Endothelial cell of umbilical vein (primary cell): ENCODE results near the gene TSPAN15. TPM values are rescaled to one million over a fixed set of nuclear protein-coding genes. Genes with fewer than 3 reads are reported as not detected.

Experiments
- BruUV-seq: library from RNA; stranded (reverse); fragments of 400-500 nt; replicated peaks from 2 replicates; lab custom pipeline; 2021; lab: Mats Ljungman, UMichigan
- CTCF ChIA-PET: fragments of 300-600, 350-600 bp; sonication (Branson Sonifier 250); formaldehyde crosslinking; loops from one replicate; lab custom pipeline; 2021; ENCODE audit warnings: antibody characterized with exemption, inconsistent platforms; lab: Charles Lee
- POLR2A ChIA-PET: fragments of 300-600, 350-600 bp; sonication (Branson Sonifier 250); formaldehyde crosslinking; loops from one replicate; lab custom pipeline; 2021; ENCODE audit warnings: antibody characterized with exemption, inconsistent platforms; lab: Charles Lee
- DNase-seq: peaks from one replicate; pipeline ENCODE4 v3.0.0-alpha.2; 2011; ENCODE audit warnings: low read depth, low spot score
- FAIRE-seq: peaks from 2 replicates; lab custom pipeline; 2011; peaks lifted over from hg19 to GRCh38; lab: Jason Lieb, UNC
- H2AFZ ChIP-seq: 2 replicates; pipeline ENCODE4 v1.6.0; 2012; ENCODE audit warnings: low read depth, low read length, control low read depth, inconsistent platforms
- H3K27ac ChIP-seq: 2 replicates; pipeline ENCODE4 v1.5.1; 2011; ENCODE audit warnings: low read depth, mild to moderate bottlenecking, control low read depth, low read length, moderate library complexity; ENCODE audit not compliant: insufficient read depth
- H3K27me3 ChIP-seq, 2 experiments: 2 replicates each; pipeline versions ENCODE4 v1.6.0 to v1.6.1; 2011; ENCODE audit warnings: low read length in 2 of 2, mixed read lengths in 1 of 2; ENCODE audit not compliant: control insufficient read depth in 2 of 2, insufficient read depth in 2 of 2
- H3K36me3 ChIP-seq, 2 experiments: 2 replicates in 1 of 2; 3 replicates in 1 of 2; pipeline ENCODE4 v1.5.1; 2011; ENCODE audit warnings: low read length in 2 of 2, mild to moderate bottlenecking in 1 of 2, moderate library complexity in 1 of 2; ENCODE audit not compliant: control insufficient read depth in 2 of 2, insufficient read depth in 2 of 2; ENCODE audit errors: extremely low read depth in 1 of 2
- H3K4me1 ChIP-seq: 3 replicates; pipeline ENCODE4 v1.5.1; 2011; ENCODE audit warnings: mild to moderate bottlenecking, low read length; ENCODE audit not compliant: control insufficient read depth, insufficient read depth; ENCODE audit errors: extremely low read depth
- H3K4me2 ChIP-seq: 2 replicates; pipeline ENCODE4 v1.6.1; 2011; ENCODE audit warnings: low read length, control low read depth, mixed read lengths; ENCODE audit not compliant: insufficient read depth
- H3K4me3 ChIP-seq, 3 experiments: fragments of 200-600 bp in 1 of 3; sonication (generic), shearing (Covaris generic) in 1 of 3; replicated peaks in 1 of 3; 2 replicates each; pipeline ENCODE4 v1.5.1; 2011 to 2016; ENCODE audit warnings: control low read depth in 3 of 3, low read length in 3 of 3, mild to moderate bottlenecking in 2 of 3, inconsistent platforms in 1 of 3, low read depth in 1 of 3, moderate library complexity in 1 of 3; ENCODE audit not compliant: insufficient read depth in 1 of 3
- H3K79me2 ChIP-seq: 2 replicates; pipeline ENCODE4 v1.6.0; 2012; ENCODE audit warnings: low read length, inconsistent platforms; ENCODE audit not compliant: control insufficient read depth, insufficient read depth
- H3K9ac ChIP-seq: replicated peaks from 2 replicates; pipeline ENCODE3; 2011; ENCODE audit warnings: low read length, control low read depth; ENCODE audit not compliant: insufficient read depth; ENCODE audit errors: extremely low read depth
- H3K9me1 ChIP-seq: replicated peaks from 3 replicates; pipeline ENCODE4 v1.6.0; 2011; ENCODE audit warnings: mild to moderate bottlenecking, low read length; ENCODE audit not compliant: control insufficient read depth, insufficient read depth; ENCODE audit errors: extremely low read depth
- H3K9me3 ChIP-seq: replicated peaks from 2 replicates; pipeline ENCODE4 v1.5.1; 2012; ENCODE audit warnings: low read length, inconsistent platforms; ENCODE audit not compliant: control insufficient read depth, insufficient read depth
- H4K20me1 ChIP-seq: replicated peaks from 2 replicates; pipeline ENCODE3; 2011; ENCODE audit warnings: mild to moderate bottlenecking, low read length; ENCODE audit not compliant: control insufficient read depth, insufficient read depth; ENCODE audit errors: extremely low read depth
- CTCF ChIP-seq, 2 donors: IDR thresholded peaks; 1 replicate in 1 of 2; 2 replicates in 1 of 2; pipeline ENCODE4 v1.5.1; 2011; ENCODE audit warnings: low read length in 2 of 2, mild to moderate bottlenecking in 2 of 2, moderate library complexity in 2 of 2, control low read depth in 1 of 2, inconsistent platforms in 1 of 2, low read depth in 1 of 2; ENCODE audit not compliant: insufficient read depth in 1 of 2; ENCODE audit errors: extremely low read depth in 1 of 2
- EZH2 ChIP-seq: IDR thresholded peaks from 2 replicates; pipeline ENCODE4 v1.6.1; 2012; ENCODE audit warnings: borderline replicate concordance, low read depth, mild to moderate bottlenecking, moderate library complexity, low read length, inconsistent platforms; ENCODE audit not compliant: severe bottlenecking
- FOS ChIP-seq: IDR thresholded peaks from 2 replicates; pipeline ENCODE4 v1.6.1; 2011; ENCODE audit warnings: mild to moderate bottlenecking, low read length, moderate library complexity, borderline replicate concordance; ENCODE audit not compliant: insufficient read depth
- GATA2 ChIP-seq: IDR thresholded peaks from 2 replicates; pipeline ENCODE4 v1.7.0; 2011; ENCODE audit warnings: low read depth, mild to moderate bottlenecking, moderate library complexity, mixed read lengths, low read length; ENCODE audit not compliant: insufficient read length, insufficient read depth
- JUN ChIP-seq: IDR thresholded peaks from 2 replicates; pipeline ENCODE4 v1.6.1; 2011; ENCODE audit warnings: borderline replicate concordance, low read depth; ENCODE audit not compliant: insufficient read length, insufficient read depth
- MAX ChIP-seq: IDR thresholded peaks from 2 replicates; pipeline ENCODE4 v1.6.1; 2011; ENCODE audit not compliant: insufficient read depth, insufficient read length
- MYC ChIP-seq: IDR thresholded peaks from one replicate; pipeline ENCODE4 v1.6.1; 2011; ENCODE audit warnings: mild to moderate bottlenecking, low read depth, low read length
- POLR2A ChIP-seq: IDR thresholded peaks from 2 replicates; pipeline ENCODE4 v1.6.1; 2012; ENCODE audit warnings: low read depth, mild to moderate bottlenecking, control low read depth, low read length
- POLR2AphosphoS5 ChIP-seq: IDR thresholded peaks from 2 replicates; pipeline ENCODE4 v1.6.1; 2012; ENCODE audit warnings: low read depth, mild to moderate bottlenecking, control low read depth, low read length, moderate library complexity; ENCODE audit not compliant: insufficient read depth
- dilution Hi-C: fragments of 300-500 bp; cut with MboI; formaldehyde crosslinking; loops from one replicate; pipeline ENCODE4 v1.15.0; 2019; ENCODE audit warnings: low sequenced_read_pairs; ENCODE audit not compliant: extremely low pct_ligation_motif_present
- intact Hi-C: fragments of 100-400 bp; cut with micrococcal nuclease; formaldehyde crosslinking; loops from one replicate; pipeline ENCODE4 v1.10.0; 2022
- polyA plus RNA-seq, 4 experiments: library from polyadenylated mRNA; depleted of rRNA in 3 of 4; stranded (reverse) in 3 of 4; unstranded in 1 of 4; fragments of >200 nt; gene quantifications; 2 replicates each; pipeline versions ENCODE4 v1.2.1 to v1.2.3, GENCODE V29; 2011 to 2012; ENCODE audit warnings: missing spikeins in 1 of 4
- total RNA-seq: library from RNA; stranded (reverse); gene quantifications from 2 replicates; pipeline ENCODE4 v1.2.3, GENCODE V29; 2021

The TSPAN15 gene
- total and polyA plus RNA-seq, 2 donors (not counting 3 experiments of a cell fraction or from before 2014, with no cell fraction given): 78.4 to 189 TPM

GRCh38 chr10:69475433-69475830, 24.2 kb downstream of the TSPAN15 start:
- peak overlapping the region; percentile 52 for H3K4me2 ChIP-seq
- H3K4me1 ChIP-seq: peaks cover 40% of the 10 kb centered on the region
- no peaks in the 10 kb centered on the region for H3K79me2 ChIP-seq
- no peak overlapping the region for H2AFZ ChIP-seq
- dilution Hi-C loops (no loop called here), intact Hi-C loops (no loop called here)
- no peaks in the 10 kb centered on the region for H3K9me3 ChIP-seq
- no peak overlapping the region for H3K4me3 ChIP-seq
- no peaks in the 10 kb centered on the region for H3K27me3 ChIP-seq
- ChIA-PET POLR2A (interaction anchor here (1.2 kb wide), 1 partner anchor 29 kb away, joined by 3 read pairs; no protein-coding TSS in a partner anchor), CTCF (interaction anchor here (1.3 to 1.7 kb wide), 5 partner anchors 10 to 67 kb away, joined by 3 to 5 read pairs (median 4); no protein-coding TSS in a partner anchor)
- H3K9ac ChIP-seq: no peak overlapping the region
- no peaks in the 10 kb centered on the region for H3K9me1 ChIP-seq
- peaks cover 0 to 4% of the 10 kb centered on the region in 2 experiments for H3K36me3 ChIP-seq
- DNase-seq (no peak), FAIRE-seq (no peak)
- peak overlapping the region; percentile 76 for H3K27ac ChIP-seq
- TF ChIP-seq POLR2A (no peak), CTCF (IDR thresholded peaks at IDR 0.05; ENCODE audit: extremely low read depth in 1 of 2, insufficient read depth in 1 of 2, low read depth in 1 of 2, low read length in 2 of 2) (no peak), JUN (no peak), EZH2 (no peak), FOS (no peak), MAX (no peak), POLR2AphosphoS5 (no peak), GATA2 (no peak), MYC (no peak)
- no peaks in the 10 kb centered on the region for H4K20me1 ChIP-seq
- BruUV-seq: no TSS peak
